GM21723 (cell line): ENCODE measurements around the gene CLEC16A.

Experiments used
- ATAC-seq: cut with Tn5 transposase; IDR thresholded peaks from one replicate; pipeline ENCODE4 v1.9.1; 2021; ENCODE audit warnings: mild to moderate bottlenecking, moderate library complexity; ENCODE audit not compliant: unreplicated experiment

Gene CLEC16A

DNA sequence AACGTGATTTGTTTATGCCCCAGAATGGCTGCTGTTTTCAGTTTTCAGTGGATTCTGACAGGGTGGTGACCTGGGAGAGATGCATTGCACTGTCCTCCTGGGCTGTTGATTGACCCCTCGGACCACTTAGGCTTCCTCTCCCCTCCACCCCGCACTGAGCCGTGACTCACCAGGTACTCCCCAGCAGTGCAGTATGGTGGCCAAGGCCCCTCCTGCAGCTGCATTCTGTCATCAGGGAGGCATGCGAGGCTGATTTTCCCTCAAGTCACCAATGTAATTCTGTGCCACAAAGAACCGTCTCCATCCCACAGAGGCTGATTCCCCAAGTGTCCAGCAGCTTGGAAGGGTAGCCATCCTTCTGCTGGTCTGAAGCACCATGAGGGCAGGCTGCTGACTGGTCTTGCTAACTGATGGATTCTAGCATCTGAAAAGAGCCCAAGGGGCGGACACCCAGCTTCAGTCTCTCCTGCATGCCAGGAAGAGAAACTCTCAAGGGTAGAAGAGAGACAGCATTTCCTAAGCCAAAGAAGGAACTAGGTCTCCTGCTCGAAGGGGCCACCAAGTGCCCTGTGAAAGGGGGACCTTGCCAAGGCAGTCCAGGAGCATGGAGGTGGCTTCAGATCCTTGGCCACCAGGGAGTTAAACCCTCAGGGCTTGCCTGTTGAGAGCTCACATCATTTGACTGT, 163.6 kb downstream of the CLEC16A start:
- no peak for ATAC-seq

DNA sequence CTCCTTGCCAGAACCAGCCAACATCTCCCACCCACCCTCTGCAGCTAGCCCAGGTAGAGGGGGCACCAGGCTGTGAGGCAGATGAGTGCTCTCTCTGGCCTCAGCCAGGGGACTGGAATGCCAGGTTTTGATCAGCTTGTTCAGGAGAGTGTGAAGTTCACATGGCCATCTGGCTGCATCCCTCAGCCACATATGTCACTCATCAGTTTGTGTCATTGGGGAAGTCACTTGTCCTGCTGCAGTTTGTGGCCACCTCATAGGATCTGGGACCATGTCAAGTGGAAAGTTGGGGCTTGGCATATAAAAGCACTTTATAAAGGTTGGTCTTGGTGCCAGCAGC, 164.1 kb downstream of the CLEC16A start:
- no peak for ATAC-seq

DNA sequence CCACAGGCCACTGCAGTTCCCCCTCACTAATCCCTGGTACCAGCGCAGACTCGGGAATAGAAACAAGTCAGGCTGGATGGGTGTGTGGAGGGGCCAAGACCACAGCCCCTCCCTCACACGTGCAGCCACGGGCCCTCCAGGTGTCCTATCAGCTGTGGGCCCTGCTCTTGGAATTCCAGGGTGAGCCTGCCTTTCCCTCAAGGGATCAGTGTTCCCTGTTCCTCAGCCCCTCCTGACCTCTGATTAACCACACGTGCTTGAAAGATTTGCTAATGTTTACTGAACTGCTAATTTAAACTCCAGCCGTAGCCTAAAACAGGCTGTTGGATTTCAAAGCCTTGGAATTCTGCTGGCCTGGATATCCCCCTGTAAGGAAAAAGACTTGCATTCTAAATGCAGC, 165.2 kb downstream of the CLEC16A start:
- ATAC-seq: no peak

DNA sequence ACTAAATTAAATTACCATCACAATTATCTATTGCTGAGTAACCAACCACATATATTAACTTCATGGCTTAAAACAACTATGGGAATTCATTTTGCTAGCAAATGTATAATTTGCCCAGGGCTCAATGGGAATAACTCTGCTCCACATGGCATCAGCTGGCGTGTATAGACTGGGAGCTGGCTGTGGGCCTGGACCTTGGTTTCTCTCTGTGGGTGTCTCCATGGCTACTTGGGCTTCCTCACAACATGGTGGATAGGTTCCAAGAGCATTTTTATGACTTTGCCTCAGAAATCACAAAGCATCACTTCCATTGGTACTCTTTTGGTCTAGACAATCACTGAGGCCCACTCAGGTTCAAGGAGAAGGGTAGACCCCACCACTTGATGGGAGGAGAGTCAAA, 166.8 kb downstream of the CLEC16A start:
- ATAC-seq: no peak

DNA sequence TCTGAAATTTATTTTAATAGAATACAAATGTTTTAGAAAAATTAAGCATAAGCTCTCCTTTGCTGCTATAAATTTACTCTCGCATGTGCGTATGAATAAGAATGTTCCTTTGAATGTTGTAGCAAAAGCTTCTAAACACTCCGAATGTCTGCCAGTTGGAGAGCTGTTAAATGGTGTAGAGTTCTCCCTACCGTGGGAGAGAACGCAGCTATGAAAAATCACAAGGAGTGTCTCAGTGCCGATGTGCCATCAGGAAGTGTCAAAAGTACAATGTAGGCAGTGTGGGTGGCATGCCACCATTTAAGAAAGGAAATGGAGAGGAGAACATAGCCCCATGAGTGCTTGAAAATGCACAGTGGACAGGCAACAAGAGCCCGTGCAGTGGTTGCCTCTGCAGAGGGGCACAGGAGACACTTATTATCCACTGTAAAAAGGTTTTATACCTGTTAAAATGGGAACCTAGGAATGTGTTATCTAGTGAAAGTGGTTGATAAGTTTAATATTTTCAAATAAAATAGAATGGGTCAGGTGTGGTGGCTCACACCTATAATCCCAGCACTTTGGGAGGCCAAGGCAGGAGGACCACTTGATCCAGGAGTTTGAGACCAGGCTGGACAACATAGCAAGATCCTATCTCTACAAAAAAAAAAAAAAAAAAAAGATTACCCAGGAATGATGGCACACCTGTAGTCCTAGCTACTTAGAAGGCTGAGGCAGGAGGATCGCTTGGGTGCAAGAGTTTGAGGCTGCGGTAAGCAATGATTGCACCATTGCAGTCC, 167.7 kb downstream of the CLEC16A start:
- ATAC-seq: no peak

DNA sequence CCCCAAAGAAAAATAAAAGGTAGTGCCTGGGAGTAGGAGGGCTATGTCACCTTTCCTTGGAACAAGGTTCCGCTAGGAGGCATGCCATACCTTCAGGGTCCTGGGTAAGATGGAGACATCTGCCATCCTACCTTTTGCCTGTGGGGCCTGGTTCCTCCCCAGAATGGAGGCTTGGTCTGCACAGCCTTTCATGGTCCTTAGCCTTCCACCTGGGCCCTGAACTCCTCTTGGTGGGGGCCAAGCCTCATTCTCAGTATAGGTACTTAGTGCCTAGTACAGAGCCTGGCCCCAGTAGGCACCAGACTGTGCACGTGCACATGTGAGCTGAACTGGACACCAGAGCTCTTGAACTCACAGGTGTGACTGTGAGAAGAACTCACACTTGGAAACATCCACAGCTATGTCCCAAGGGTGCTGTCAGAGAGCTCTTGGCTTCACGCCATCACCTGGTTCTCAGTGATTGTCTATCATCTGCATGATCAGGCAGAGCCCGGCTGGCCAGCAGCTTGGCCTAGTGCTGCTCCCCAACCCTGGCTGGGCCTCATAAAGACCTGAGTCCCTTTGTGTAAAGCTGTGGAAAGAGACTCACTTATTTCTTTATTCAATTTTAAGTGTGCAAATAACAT, 168.5 kb downstream of the CLEC16A start:
- no peak for ATAC-seq

DNA sequence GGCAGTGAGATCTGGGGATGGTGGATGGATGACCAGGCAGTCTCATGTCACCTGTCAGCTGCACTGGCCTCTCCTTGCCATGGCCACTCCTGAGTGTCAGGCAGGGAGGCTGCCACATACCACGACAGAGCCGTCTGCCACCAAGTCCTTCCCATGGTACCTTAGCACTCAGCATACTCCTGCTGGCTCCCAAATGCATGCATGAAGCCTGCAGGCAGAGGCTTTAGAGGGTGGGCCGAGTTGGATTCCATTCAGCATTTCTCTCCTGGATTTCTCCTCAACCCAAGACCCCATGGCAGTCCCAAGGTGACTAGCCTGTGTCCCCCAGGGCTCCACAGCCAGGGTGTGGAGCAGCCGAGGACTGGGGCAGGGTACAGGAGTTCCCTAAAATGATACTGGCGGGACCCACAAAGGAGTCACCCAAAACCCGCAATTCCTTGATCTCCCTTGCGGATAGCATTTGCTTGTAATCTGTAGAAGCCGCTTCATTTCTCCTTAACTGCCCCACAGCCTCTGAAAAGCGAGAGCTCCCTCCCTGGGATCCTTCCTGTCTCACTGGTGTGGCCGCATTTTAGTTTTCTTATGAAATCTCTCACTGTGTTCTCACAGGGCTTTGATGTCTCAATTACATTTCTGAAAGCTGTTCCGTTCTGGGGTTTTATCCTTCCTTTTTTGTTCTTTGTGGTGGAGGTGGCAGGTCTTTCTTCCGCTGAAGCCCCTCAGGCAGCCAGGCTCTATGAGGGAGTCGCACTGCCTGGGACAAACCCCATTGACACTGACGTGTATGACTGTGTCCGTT, 170.2 kb downstream of the CLEC16A start:
- ATAC-seq: no peak

DNA sequence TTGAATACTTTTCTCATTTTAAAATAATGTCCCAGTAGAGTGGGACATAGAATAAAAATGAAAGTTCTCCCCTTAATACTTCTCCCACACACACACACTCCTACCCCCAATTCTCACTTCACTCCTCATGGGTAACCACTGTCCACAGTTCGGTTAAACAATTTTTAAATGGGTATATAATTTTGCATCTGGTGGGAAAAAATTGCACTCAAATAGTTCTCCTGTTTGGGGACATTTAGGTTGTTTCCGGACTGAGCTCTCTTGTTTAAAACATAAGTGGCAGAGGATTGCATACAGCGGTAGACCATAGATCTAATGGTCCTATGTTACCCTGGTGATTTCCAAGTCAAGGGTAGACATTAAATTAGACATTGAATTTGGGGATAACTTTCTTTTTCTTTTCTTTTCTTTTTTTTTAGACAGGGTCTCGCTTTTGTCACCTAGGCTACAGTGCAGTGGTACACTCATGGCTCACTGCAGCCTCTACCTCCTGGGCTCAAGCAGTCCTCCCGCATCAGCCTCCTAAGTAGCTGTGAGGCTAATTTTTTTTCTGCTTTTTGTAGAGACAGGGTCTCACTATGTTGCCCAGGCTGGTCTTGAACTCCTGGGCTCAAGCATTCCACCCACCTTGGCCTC, 173.3 kb downstream of the CLEC16A start:
- ATAC-seq: no peak

DNA sequence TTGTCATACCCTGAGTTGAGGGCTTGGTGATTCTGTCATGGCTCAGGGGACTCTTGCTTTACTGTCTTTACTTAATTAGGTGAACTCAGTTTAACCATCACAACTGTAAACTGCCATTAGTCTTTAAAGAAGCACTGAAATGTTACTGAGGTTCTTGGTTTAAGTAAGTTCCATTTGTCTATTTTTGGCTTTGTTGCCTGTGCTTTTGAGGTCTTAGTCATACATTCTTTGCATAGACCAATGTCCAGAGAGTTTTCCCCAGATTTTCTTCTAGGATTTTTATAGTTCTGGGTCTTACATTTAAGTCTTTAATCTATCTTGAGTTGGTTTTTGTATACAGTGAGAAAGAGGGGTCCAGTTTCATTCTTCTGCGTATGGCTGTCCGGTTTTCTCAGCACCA, 174.1 kb downstream of the CLEC16A start:
- no peak for ATAC-seq

DNA sequence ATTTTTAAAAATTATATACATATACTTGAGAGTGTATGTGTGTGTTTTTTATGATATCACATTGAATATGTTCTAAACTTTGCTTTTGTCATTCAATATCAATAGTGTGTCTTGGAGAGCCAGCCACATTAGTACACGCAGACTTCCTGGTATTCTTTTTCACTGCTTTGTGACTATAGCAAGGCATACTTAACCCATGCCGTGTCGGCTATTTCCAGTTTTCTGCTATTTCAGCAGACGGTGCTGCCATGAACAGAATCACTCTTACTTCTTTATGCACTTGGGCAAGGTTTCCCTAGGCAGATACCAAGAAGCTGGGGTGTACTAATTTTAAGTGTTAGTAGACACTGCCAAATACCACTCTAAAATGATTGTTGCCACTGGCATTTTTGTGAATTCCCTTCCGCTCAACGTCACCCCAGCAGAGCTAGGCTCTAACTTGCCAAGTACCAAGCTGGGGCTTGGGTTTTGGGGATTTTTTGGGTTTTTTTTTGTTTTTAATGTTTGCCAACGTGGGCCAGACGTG, 176.8 kb downstream of the CLEC16A start:
- ATAC-seq: no peak

DNA sequence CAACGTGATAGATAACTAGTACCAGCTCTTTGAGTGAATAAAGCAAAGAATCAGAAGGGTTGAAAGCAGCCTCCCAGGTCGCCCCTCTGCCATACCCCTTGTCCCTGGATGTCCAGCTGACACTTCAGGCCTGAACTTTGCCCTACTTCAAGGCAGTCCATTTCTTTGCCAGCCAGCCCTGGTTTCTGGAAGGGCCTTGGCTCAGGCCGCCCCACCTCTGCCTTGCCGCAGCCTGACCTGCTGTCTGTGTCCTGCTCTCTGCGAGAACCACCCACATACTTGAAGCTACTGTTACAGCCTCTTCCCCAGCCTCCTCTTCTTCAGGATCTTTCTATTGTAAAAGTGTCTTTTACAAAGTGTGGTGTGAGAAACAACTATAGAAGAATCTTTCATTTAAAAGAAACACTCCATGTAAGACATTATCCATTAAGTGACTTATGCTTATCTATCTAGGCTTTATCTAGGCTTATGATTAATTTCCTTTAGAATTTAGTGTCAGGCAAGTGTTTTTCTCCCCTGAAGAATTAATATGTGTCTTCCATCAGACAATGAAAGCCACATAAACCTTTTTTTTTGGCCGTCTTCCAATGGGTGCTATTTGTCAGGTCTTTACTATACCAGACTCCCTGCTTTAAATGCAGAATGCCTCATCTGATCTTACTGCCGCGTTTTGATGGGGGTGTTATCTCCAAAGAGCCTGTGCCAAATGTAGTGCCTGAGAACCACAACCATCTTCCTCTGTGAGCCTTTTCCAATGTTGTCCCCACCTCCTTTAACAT, 177.7 kb downstream of the CLEC16A start:
- ATAC-seq: no peak

DNA sequence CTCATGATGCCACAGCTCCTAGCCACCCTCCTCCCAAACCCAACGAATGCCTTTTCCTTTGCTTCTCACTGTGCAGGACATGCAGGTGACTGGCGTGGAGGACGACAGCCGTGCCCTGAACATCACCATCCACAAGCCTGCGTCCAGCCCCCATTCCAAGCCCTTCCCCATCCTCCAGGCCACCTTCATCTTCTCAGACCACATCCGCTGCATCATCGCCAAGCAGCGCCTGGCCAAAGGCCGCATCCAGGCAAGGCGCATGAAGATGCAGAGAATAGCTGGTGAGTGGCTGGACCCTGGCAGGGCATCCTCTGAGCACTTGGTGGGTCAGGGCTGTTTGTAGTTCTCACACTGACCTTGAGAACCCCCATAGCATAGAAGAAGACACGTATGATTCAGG, 179.3 kb downstream of the CLEC16A start:
- no peak for ATAC-seq

DNA sequence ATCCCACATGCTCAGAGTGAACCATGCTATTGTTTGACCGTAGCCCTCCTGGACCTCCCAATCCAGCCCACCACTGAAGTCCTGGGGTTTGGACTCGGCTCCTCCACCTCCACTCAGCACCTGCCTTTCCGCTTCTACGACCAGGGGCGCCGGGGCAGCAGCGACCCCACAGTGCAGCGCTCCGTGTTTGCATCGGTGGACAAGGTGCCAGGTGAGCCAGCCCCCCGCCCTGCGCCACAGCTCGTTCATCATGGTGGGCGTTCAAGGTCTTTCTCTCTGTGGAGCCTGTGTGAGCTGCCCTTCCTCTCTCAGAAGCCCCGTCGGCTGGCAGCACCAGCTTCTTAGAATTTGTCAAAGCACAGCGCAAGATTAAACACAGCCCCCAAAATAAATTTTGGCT, 181.6 kb downstream of the CLEC16A start:
- no peak for ATAC-seq

DNA sequence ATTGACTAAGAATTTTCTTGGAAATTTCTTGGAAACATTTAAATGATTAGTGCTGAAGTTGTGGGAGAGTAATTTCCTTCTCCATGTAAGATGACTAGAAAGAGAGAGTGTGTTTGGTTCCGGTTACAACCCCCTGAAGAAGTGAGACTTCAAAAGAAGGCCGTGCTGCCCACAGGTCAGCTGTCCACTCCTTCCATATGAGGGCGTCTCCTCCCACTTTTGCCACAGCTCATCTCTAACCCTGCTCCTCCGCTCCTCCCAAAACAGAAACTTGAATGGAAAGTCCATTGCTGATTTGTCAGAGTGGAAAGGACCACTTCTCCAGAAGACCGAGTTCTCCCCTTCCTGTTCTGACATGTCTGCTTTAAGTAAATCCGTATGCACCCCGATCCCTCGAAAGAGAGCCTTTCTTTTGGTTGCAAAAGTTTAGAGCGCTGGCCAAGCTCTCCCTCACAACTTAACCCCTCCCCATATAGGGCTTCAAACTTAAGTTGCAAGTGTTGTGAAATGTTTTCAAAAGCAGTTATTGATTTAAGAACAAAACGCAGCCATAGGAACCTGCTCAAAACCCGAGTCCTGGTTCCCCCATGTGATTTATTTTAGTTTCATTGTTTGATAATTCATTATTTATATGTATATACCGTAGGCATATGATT, 182.2 kb downstream of the CLEC16A start:
- no peak for ATAC-seq

DNA sequence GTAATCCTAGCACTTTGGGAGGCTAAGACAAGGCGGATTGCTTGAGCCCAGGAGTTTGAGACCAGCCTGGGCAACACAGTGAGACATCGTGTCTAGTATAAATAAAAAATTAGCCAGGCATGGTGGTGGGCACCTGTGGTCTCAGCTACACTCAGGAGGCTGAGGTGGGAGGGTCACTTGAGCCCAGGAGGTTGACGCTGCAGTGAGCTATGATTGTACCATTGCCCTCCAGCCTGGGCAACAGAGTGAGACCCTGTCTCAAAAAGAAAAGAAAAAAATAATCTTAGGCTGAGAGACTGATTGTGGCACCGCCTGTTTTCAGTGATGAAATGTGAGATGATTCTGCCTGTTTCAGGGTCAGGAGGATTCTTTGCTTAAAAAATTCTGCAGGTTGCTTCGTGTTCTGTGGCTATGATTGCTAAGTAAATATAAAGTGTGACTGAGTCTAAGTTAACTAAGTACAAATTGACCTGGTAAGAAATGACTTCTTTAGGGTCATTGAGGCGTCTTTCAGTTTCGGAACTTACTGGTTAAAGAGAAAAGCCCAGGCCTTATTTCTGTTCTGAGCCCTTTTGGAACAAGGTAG, 183.3 kb downstream of the CLEC16A start:
- no peak for ATAC-seq

DNA sequence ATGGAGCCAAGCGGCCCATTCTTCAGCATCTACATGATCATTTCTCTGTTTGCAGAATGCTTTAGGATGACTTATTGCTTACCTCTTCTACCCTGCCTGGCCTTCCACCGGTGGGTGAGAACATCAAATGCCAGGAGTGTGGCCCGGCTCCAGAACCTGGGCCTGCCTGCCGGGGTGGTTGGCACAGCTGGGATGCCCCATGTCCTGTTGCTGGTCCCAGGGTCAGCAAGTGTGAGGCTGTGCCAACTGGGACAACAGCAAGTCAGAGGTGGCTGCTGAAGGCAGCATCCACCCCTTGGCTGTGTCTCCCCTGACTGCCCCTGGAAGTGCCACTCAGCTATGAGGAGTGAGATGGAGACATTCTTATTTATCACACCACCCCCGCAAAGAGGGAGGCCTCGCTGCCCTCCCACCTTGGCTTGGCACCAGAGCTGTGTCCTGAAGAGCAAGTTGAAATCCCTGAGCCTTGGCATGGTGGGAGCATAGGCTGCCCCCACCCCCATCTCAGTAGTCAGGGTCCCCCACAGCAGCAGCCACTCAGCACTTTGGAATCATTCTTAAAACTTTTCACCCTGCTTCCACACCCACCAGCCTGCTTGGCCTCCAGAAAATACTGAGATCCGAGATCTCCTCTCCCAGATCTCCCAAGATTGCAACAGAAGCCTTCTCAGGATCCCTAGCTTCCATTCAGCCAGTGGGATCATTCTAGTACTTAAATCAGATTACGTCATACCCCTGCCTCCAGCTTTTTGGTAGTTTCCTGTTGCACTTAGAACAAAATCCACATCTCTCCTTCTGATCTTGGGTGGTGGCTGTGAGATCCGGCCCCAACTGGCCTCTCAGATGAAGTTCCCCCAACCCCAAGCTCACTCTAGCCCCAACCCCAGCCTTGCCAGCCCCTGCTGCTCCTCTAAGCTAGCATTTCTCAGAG, 184.1 kb downstream of the CLEC16A start:
- no peak for ATAC-seq

DNA sequence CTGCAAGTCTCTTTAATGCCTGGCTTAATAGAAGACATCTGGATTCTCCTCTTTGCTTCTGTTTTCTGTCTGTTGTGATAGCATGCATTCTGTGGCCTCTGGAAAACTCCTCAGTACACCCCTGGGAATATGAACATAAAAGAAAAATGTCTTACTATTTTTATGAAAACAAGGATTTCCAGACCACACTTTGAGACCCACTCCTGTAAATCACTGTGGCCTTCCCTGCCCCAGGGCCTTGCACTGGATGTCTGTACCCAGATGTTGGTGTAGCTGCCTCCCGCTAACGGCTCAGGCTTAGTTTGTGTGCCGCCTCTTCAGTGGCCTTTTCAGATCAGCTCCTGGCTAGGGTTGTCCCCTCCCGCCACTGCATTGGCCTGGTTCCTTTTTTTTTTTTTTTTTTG, 185.0 kb downstream of the CLEC16A start:
- no peak for ATAC-seq
